Activated CD4-positive, CD25-positive, alpha-beta regulatory T cell treated with anti-CD3 and anti-CD28 coated beads, Interleukin-2, amount 50 U/mL, for 72 hours (primary cell): Measurements from ENCODE around the gene FIBP.

Source experiments
- DNase-seq: peaks from one replicate; pipeline ENCODE4 v3.0.0; 2021

The FIBP gene

GRCh38 chr11:65888163-65888814 lies at the start of gene FIBP:
FIBP (minus strand) TSS chr11:65888471; CDS start chr11:65888418, 53 bp downstream.
- peak; percentile 95 for DNase-seq

GRCh38 chr11:65937766-65938165 lies 49.5 kb upstream of the FIBP start:
- no peak for DNase-seq

GRCh38 chr11:65934014-65934413 lies 45.7 kb upstream of the FIBP start:
- DNase-seq, result no peak

DNA sequence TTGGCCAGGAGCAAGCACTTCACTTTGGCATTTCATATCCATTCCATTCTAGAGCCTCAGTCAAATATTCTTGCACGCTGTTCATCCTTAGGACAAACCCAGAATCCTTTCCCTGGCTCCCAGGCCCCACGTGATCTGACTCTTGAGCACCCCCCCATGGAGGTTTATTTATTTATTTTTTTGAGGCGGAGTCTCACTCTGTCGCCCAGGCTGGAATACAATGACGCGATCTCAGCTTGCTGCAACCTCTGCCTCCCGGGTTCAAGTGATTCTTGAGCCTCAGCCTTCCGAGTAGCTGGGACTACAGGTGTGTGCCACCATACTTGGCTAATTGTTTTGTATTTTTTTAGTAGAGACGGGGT lies 44.3 kb upstream of the FIBP start:
- no peak for DNase-seq

DNA sequence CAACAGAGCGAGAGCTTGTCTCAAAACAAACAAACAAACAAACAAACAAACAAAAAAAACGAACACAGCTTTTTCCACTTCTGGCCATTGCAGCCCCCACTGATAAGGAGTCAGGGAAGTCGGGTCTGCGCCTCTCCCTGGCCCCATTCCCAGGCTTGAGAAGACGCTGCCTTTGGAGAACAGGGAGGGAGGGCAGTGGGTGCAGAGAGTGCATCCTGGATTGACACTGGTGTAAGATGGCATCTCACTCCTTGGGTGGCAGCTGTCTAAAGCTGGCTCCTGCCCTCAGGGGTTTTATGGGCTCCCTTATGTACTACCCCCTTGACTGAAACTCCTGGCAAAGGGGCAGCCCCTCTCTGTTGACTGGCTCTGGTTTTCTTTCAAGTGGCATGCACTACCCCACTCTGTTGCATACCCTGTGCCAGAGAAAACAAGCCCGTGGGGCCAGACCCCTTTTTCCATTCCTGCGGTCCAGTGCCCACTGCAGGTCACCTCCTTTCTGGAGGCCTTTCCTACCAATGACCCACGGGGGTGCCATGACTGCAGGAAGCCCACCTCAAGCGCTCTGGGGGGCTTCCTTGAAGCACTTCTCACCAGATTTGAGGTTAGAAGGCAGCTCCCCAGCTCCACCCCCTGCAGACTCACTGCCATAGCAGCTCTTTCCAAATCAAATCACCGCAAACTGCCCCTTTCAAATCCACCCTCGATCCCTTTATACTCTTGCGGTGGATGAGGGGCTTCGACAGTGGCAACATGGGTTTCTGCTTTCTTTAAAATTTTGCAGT lies 43.7 kb upstream of the FIBP start:
- no peak for DNase-seq

GRCh38 chr11:65928667-65929066 lies 40.4 kb upstream of the FIBP start:
- DNase-seq, result no peak

GRCh38 chr11:65927904-65928397 lies 39.7 kb upstream of the FIBP start:
- peak; percentile 60 for DNase-seq

DNA sequence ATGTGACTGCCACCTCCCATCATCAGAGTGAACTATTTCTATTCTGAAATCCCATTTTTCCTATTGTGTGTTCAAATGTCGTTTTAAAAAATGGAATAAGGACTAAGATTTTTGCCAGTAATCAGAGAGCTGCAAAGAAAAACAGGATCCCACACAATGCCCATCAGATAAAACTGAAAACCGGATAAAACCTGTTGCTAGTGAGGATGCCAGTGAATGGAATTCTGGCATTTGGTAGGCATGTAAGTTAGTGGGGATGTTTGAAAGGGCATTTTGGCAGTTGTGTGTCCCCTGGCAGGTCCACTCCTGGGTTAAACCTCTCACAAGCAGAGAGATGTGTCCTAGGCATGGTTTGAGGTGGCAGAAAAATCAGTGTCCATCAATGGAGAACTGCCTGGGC lies 37.1 kb upstream of the FIBP start:
- no peak for DNase-seq

DNA sequence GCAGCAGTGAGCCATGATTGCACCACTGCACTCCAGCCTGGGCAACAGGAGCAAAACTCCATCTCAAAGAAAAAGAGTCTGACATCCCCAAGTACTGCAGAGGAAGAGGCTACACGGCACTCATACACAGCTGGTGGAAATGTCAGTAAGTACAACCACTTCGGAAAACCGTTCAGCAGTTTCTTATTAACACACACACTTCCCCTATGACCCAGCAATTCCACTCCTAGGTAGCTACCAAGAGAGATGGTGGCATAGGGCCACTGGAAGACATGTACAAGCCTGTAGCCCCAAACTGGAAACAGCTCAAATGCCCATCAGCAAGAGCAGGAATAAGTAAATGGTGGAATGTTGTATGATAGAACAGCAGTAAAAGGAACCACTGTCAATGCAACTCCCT lies 34.3 kb upstream of the FIBP start:
- DNase-seq, result no peak

- no peak for DNase-seq
These were observed 33.6 kb upstream of the FIBP start for GRCh38 chr11:65921876-65922275.

DNA sequence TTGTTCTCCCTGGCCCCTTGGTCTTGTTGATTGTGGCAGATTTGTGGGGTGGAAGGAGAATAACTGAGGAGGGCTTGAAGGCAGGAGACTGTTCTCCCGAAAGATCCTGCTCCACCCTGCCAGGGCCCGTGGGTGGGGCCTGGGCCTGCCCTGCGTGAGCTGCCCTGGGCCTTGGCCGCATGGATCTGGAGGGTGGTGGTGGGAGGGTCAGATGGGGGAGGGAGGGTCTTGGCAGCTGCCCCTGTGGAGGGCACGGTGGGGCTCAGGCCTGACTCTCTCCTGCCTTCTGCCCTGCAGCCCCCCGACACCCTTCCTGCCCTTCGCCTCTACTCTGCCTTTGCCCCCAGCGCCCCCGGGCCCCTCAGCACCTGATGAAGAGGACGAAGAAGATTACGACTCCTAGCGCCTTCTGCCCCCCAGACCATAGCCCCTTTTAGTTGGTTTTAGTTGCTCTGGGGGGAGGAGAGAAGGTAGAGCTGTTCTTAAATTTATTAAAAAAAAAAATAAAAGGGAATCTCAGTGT lies 32.8 kb upstream of the FIBP start:
- no peak for DNase-seq

- no peak for DNase-seq
These were observed 32.1 kb upstream of the FIBP start for GRCh38 chr11:65920372-65920802.

DNA sequence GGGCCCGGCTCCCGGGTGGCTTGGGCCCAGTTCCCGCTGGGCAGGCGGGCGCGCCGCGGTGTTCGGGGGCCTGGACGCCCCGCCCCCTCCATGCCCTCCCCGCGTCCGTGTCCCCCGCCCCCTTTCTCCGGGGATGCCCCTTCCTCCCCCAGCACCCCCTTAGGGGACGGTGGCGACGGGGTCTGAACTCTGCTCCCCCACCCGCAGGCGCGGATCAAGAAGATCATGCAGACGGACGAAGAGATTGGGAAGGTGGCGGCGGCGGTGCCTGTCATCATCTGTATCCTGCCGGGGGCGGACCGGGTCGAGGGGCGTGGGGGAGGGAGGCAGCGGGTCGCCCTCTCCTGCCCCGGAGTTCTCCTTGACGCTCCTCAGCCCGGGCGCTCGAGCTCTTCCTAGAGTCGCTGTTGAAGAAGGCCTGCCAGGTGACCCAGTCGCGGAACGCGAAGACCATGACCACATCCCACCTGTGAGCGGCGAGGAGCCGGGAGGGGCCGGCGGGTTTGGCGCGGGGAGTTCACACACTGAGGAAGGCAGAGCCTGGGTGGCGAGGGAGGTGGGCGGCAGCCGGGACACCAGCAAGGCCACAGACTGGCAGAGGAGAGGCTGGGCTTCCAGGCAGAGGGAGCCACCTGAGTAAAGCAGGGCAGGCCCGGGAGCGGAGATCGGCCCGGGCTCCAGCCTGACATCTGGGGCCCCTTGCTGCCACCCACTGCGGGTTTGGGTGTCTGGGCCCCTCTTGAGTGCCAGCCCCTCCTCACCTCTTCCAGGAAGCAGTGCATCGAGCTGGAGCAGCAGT lies 31.5 kb upstream of the FIBP start:
- no peak for DNase-seq

GRCh38 chr11:65919141-65919572 lies 30.9 kb upstream of the FIBP start, which contains the start of gene DRAP1:
DRAP1 (plus strand) TSS chr11:65919426; CDS start chr11:65919502, 76 bp downstream.
- peak; percentile 96 for DNase-seq

DNA sequence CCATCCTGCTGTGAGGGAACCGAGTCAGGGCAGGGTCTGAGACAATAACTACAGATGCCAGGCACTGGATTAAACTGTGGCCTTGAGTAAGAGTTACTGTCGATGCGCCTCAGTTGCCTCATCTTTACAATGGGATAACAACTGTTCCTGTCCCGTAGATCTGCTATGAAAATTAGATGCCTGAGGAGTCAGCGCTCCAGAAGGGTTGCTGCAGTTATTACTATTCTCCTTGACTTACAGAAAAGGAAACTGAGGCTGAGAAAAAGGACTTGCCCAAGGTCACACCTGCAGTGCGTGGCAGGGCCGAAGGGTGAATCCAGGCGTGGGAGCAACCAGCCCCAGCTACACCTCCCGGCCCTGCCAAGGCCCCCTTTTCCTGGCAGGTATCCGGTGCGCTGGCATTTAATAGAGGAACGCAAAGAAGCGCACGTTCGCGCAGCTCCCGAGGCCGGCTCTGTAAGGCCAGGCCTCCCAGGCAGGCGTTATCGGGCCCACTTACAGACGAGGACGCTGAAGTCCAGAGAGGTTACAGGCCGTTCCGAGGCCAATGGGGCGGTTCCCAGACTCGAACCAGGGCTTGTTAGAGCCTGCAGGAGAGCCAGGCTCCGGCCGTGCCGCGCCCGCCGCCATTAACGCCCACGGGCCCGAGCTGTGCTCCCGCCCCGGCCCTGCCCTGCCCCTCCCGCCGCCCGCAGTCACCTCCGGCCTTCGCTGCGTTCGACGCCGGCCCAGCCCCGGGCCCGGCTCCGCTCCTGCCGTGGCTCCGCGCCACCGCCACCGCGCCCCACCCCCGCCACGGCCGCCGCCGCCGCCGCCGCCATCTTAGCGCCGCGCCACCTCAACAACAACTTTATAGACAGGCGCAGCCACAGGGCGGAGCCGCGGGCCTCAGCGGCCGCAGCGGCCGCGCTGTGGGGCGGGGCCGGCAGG lies 30.2 kb upstream of the FIBP start, which contains the start of gene C11orf68:
C11orf68 (minus strand) TSS at position 852 of the 930 bp plus-strand sequence; CDS start at position 821, 31 bp downstream.
- DNase-seq, result no peak

- DNase-seq, result no peak
These were observed 29.4 kb upstream of the FIBP start for GRCh38 chr11:65917434-65918210.

DNA sequence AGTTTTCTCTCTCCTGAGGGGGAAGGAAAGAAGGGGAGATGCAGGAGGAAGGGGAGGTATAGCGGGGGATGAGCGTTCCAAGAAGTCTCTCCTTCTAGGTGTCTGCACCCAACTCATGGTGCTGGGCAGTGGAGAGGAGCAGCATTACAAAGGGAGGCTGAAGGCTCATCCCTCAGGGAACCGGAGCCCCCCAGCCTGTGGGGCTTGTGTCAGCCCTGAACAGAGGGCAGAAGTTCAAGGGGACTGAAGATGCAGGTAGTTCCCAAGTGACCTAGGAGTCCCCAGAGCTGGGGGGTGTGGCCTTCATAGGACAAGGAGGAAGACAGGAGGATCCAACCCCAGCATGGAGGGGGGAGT lies 28.8 kb upstream of the FIBP start:
- no peak for DNase-seq

DNA sequence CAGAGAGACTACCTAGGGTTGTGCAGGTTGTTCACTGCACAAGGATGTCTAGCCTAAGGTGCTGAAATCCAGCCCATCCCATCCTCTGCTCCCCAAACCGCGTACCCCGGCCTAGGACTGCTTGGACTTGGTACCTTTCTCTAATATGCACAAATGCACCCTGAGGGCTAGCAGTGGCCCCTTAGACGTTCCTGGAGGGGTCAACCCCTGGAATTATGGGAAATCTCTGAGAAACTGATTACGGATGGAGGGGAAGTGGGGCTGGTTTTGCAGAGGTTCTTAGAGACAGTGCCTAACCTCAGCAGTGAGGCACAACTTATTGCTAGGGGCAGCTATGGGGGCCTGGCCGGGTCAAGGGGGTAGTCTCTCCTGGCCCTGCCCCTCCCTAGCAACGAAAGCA lies 28.1 kb upstream of the FIBP start:
- DNase-seq, result no peak

GRCh38 chr11:65915821-65916251 lies 27.6 kb upstream of the FIBP start:
- no peak for DNase-seq

GRCh38 chr11:65915101-65915820 lies 27.0 kb upstream of the FIBP start:
- DNase-seq, result no peak
